CD4-positive, alpha-beta T cell treated with Interleukin-4 for 1 hour (primary cell): ENCODE data around the gene RASA2.
"Not testable (repeated sequence)": the region's sequence is repeated elsewhere in the genome, so short reads cannot be mapped to it uniquely, and the experiment has no call there.

Experiments
- DNase-seq, 2 donors: peaks; one replicate each; pipeline ENCODE4 v3.0.0-alpha.2; 2020 to 2022

The RASA2 gene

GRCh38 chr3:141499284-141499683 is 12.5 kb downstream of the RASA2 start:
- DNase-seq, result no peak

- peak in 1 of 2 donors; percentile 48 for DNase-seq
Measured at GRCh38 chr3:141499965-141500364, 13.1 kb downstream of the RASA2 start.

GRCh38 chr3:141500397-141500796 is 13.6 kb downstream of the RASA2 start:
- no peak for DNase-seq

GRCh38 chr3:141505166-141505565 is 18.3 kb downstream of the RASA2 start:
- DNase-seq, result no peak

GRCh38 chr3:141506071-141506470 is 19.2 kb downstream of the RASA2 start:
- DNase-seq, result no peak

- no peak for DNase-seq
Measured at GRCh38 chr3:141507392-141508066, 20.7 kb downstream of the RASA2 start.

GRCh38 chr3:141508067-141508436 is 21.2 kb downstream of the RASA2 start:
- no peak for DNase-seq

- DNase-seq, result no peak
Measured at GRCh38 chr3:141511361-141511760, 24.5 kb downstream of the RASA2 start.

- no peak for DNase-seq
Measured at GRCh38 chr3:141514382-141514781, 27.6 kb downstream of the RASA2 start.

- DNase-seq, result no peak
Measured at GRCh38 chr3:141519587-141519986, 32.8 kb downstream of the RASA2 start.

GRCh38 chr3:141521781-141522180 is 35.0 kb downstream of the RASA2 start:
- DNase-seq, result no peak

GRCh38 chr3:141523615-141524375 is 37.0 kb downstream of the RASA2 start:
- no peak for DNase-seq

GRCh38 chr3:141524988-141525387 is 38.2 kb downstream of the RASA2 start:
- DNase-seq, result no peak

GRCh38 chr3:141525814-141526213 is 39.0 kb downstream of the RASA2 start:
- no peak for DNase-seq

- DNase-seq, result peak in 1 of 2 donors; percentile 24
Measured at GRCh38 chr3:141526709-141527108, 39.9 kb downstream of the RASA2 start.

GRCh38 chr3:141528800-141529199 is 42.0 kb downstream of the RASA2 start:
- DNase-seq, result no peak

- no peak for DNase-seq
Measured at GRCh38 chr3:141529256-141529655, 42.4 kb downstream of the RASA2 start.

- DNase-seq, result peak; percentile 36 to 64
Measured at GRCh38 chr3:141529717-141530414, 43.0 kb downstream of the RASA2 start.

GRCh38 chr3:141530415-141530768 is 43.6 kb downstream of the RASA2 start:
- DNase-seq, result no peak

GRCh38 chr3:141532609-141533008 is 45.8 kb downstream of the RASA2 start:
- no peak for DNase-seq

GRCh38 chr3:141536017-141536416 is 49.2 kb downstream of the RASA2 start:
- DNase-seq, result not testable (repeated sequence)

- no peak for DNase-seq
Measured at GRCh38 chr3:141537856-141538255, 51.0 kb downstream of the RASA2 start.

- no peak for DNase-seq
Measured at GRCh38 chr3:141538568-141539240, 51.9 kb downstream of the RASA2 start.
